Peyer's patch (tissue), 4 donors: ENCODE data around the gene CHST11.

ENCODE experiments used
- CTCF ChIP-seq, 6 experiments: fragments of 450-650 bp in 4 of 6; fragments of 200-600 bp in 2 of 6; sonication (generic) in 1 of 6; IDR thresholded peaks; one replicate each; pipeline ENCODE4 v1.5.1; 2017 to 2019; ENCODE audit warnings: antibody characterized with exemption in 6 of 6, mild to moderate bottlenecking in 3 of 6, moderate library complexity in 1 of 6
- POLR2A ChIP-seq, 2 donors: fragments of 450-650 bp; IDR thresholded peaks; one replicate each; pipeline ENCODE4 v1.5.1; 2017; ENCODE audit warnings: antibody characterized with exemption in 2 of 2, mild to moderate bottlenecking in 2 of 2, moderate library complexity in 2 of 2

GRCh38 chr12:104721039-104721405, 264.3 kb downstream of the CHST11 start:
- TF ChIP-seq CTCF (IDR thresholded peaks at IDR 0.05), result no peak
- no peak for TF ChIP-seq POLR2A (IDR thresholded peaks at IDR 0.05)
